ENCODE measurements around the gene TGM1. TPM values are rescaled to one million over a fixed set of nuclear protein-coding genes. Genes with fewer than 3 reads are reported as not detected.

Gene TGM1
- total RNA-seq, 4 donors from 2014 or later = 566 to 1,879 (median 1,037) TPM

- Histone ChIP-seq H3K4me1 (peaks cover 4 to 8% (median 5%) of the 10 kb centered on the region in 3 donors), H3K36me3 (peaks cover 7 to 98% (median 28%) of the 10 kb centered on the region in 3 donors), H3K27me3 (no peaks in the 10 kb centered on the region), H3K27ac (no peak overlapping the region), H3K9me3 (no peaks in the 10 kb centered on the region), H3K4me3 (no peak overlapping the region)
- intact Hi-C loops (cut with DNase I) = no loop called here
- TF ChIP-seq CTCF (IDR thresholded peaks at IDR 0.05) (no peak), POLR2A (IDR thresholded peaks at IDR 0.05) (no peak)
- WGBS, 2 donors = 76 to 77% methylated on average over 6 to 7 of the region's 7 CpGs
- DNase-seq = no peak
These were observed 9.0 kb downstream of the TGM1 start for GRCh38 chr14:24253936-24254335.

GRCh38 chr14:24252289-24253124, 10.5 kb downstream of the TGM1 start:
- Histone ChIP-seq H3K36me3 (peaks cover 7 to 97% (median 28%) of the 10 kb centered on the region in 3 donors), H3K9me3 (no peaks in the 10 kb centered on the region), H3K4me3 (no peak overlapping the region), H3K4me1 (no peaks in the 10 kb centered on the region), H3K27ac (no peak overlapping the region), H3K27me3 (no peaks in the 10 kb centered on the region)
- DNase-seq = no peak
- no peak for TF ChIP-seq POLR2A (IDR thresholded peaks at IDR 0.05)
- TF ChIP-seq CTCF (IDR thresholded peaks at IDR 0.05) = no peak
- WGBS, 2 donors = 53% methylated on average over 2 of the region's 11 CpGs; no CpG with 5 or more reads in 1 of the 2 donors
- intact Hi-C loops (cut with DNase I) = no loop called here

- DNase-seq = no peak
- TF ChIP-seq POLR2A (IDR thresholded peaks at IDR 0.05) (no peak), CTCF (IDR thresholded peaks at IDR 0.05) (peak in 1 of 6 experiments; percentile 8)
- intact Hi-C loops (cut with DNase I) = no loop called here
- Histone ChIP-seq H3K36me3 (peaks cover 7 to 92% (median 25%) of the 10 kb centered on the region in 3 donors), H3K4me1 (no peaks in the 10 kb centered on the region), H3K4me3 (no peak overlapping the region), H3K27me3 (no peaks in the 10 kb centered on the region), H3K9me3 (no peaks in the 10 kb centered on the region), H3K27ac (no peak overlapping the region)
- 88 to 100% methylated on average over 1 of the region's 1 CpG for WGBS, 2 donors
These were observed 11.1 kb downstream of the TGM1 start for GRCh38 chr14:24251880-24252288.

GRCh38 chr14:24250354-24250753, 12.6 kb downstream of the TGM1 start:
- Histone ChIP-seq H3K9me3 (no peaks in the 10 kb centered on the region), H3K4me1 (no peaks in the 10 kb centered on the region), H3K27ac (no peak overlapping the region), H3K4me3 (no peak overlapping the region), H3K27me3 (no peaks in the 10 kb centered on the region), H3K36me3 (peaks cover 7 to 76% (median 20%) of the 10 kb centered on the region in 3 donors)
- no peak for DNase-seq
- TF ChIP-seq POLR2A (IDR thresholded peaks at IDR 0.05) = no peak
- no peak for TF ChIP-seq CTCF (IDR thresholded peaks at IDR 0.05)
- intact Hi-C loops (cut with DNase I) = no loop called here
- 59 to 62% methylated on average over 4 of the region's 4 CpGs for WGBS, 2 donors

- Histone ChIP-seq H3K27me3 (no peaks in the 10 kb centered on the region), H3K27ac (no peak overlapping the region), H3K36me3 (peaks cover 7 to 67% (median 11%) of the 10 kb centered on the region in 3 donors), H3K9me3 (no peaks in the 10 kb centered on the region), H3K4me1 (no peaks in the 10 kb centered on the region), H3K4me3 (no peak overlapping the region)
- 82 to 84% methylated on average over 8 to 9 of the region's 13 CpGs for WGBS, 2 donors
- intact Hi-C loops (cut with DNase I) = no loop called here
- no peak for DNase-seq
- TF ChIP-seq CTCF (IDR thresholded peaks at IDR 0.05) (no peak), POLR2A (IDR thresholded peaks at IDR 0.05) (no peak)
These were observed 13.6 kb downstream of the TGM1 start for GRCh38 chr14:24249230-24250021.
